Kidney epithelial cell (primary cell): ENCODE data around the gene GAL. TPM values are rescaled to one million over a fixed set of nuclear protein-coding genes. Genes with fewer than 3 reads are reported as not detected.

Experiments used
- DNase-seq: peaks from one replicate; pipeline ENCODE4 v3.0.0-alpha.2; 2010; ENCODE audit warnings: low read depth
- H3K27me3 ChIP-seq: 2 replicates; pipeline ENCODE4 v1.6.0; 2011; ENCODE audit warnings: low read length; ENCODE audit not compliant: control insufficient read depth, insufficient read depth
- H3K36me3 ChIP-seq: 2 replicates; pipeline ENCODE4 v1.5.1; 2011; ENCODE audit warnings: low read length; ENCODE audit not compliant: control insufficient read depth, insufficient read depth
- H3K4me3 ChIP-seq: 2 replicates; pipeline ENCODE4 v1.5.1; 2011; ENCODE audit warnings: low read depth, mild to moderate bottlenecking, control low read depth, low read length
- CTCF ChIP-seq: IDR thresholded peaks from 2 replicates; pipeline ENCODE4 v1.5.1; 2011; ENCODE audit warnings: mild to moderate bottlenecking, moderate library complexity, low read length, control low read depth, inconsistent platforms; ENCODE audit not compliant: insufficient read depth, poor library complexity, severe bottlenecking
- total RNA-seq: library from RNA; depleted of rRNA; stranded (reverse); fragments of >200 nt; gene quantifications from 2 replicates; pipeline ENCODE4 v1.2.3, GENCODE V29; 2015

Gene GAL
- total RNA-seq, 1 donor from 2014 or later: 20.8 TPM

- no peaks in the 10 kb centered on the region for H3K36me3 ChIP-seq
- no peak for DNase-seq
- no peak overlapping the region for H3K4me3 ChIP-seq
- H3K27me3 ChIP-seq: peaks cover 21% of the 10 kb centered on the region
- TF ChIP-seq CTCF: no peak
Observed at GRCh38 chr11:68687986-68688385, 3.6 kb downstream of the GAL start.

GRCh38 chr11:68688881-68689280 is 4.5 kb downstream of the GAL start:
- TF ChIP-seq CTCF: no peak
- Histone ChIP-seq H3K36me3 (no peaks in the 10 kb centered on the region), H3K27me3 (peaks cover 15% of the 10 kb centered on the region), H3K4me3 (no peak overlapping the region)
- no peak for DNase-seq

- Histone ChIP-seq H3K4me3 (no peak overlapping the region), H3K36me3 (no peaks in the 10 kb centered on the region), H3K27me3 (peaks cover 4% of the 10 kb centered on the region)
- DNase-seq: no peak
- no peak for TF ChIP-seq CTCF
Observed at GRCh38 chr11:68689737-68690625, 5.6 kb downstream of the GAL start.

- no peak for TF ChIP-seq CTCF
- Histone ChIP-seq H3K27me3 (peaks cover under 1% of the 10 kb centered on the region), H3K4me3 (no peak overlapping the region), H3K36me3 (no peaks in the 10 kb centered on the region)
- no peak for DNase-seq
Observed at GRCh38 chr11:68690671-68691401, 6.5 kb downstream of the GAL start.

GRCh38 chr11:68691402-68691784 is 7.0 kb downstream of the GAL start:
- Histone ChIP-seq H3K4me3 (no peak overlapping the region), H3K27me3 (no peaks in the 10 kb centered on the region), H3K36me3 (no peaks in the 10 kb centered on the region)
- no peak for DNase-seq
- no peak for TF ChIP-seq CTCF
